Caki2 (cell line): ENCODE data around the gene CPB1. TPM values are rescaled to one million over a fixed set of nuclear protein-coding genes. Genes with fewer than 3 reads are reported as not detected.
"Not testable (repeated sequence)": the region's sequence is repeated elsewhere in the genome, so short reads cannot be mapped to it uniquely, and the experiment has no call there.

Source experiments
- DNase-seq: peaks from one replicate; pipeline ENCODE4 v3.0.0-alpha.2; 2015; ENCODE audit warnings: low read depth
- in situ Hi-C: cut with HindIII; loops from 2 replicates; pipeline ENCODE4 v1.10.0; 2016; ENCODE audit warnings: low sequenced_read_pairs, low pct_unique_long_range_greater_than_20kb, mixed read lengths
- total RNA-seq: library from RNA; depleted of rRNA; stranded (reverse); fragments of >200 nt; shearing (Covaris generic); gene quantifications from 2 replicates; pipeline ENCODE4 v1.2.3, GENCODE V29; 2014; ENCODE audit warnings: low replicate concordance; rRNA removed

The CPB1 gene
- total RNA-seq, result not detected in 2 replicates

DNA sequence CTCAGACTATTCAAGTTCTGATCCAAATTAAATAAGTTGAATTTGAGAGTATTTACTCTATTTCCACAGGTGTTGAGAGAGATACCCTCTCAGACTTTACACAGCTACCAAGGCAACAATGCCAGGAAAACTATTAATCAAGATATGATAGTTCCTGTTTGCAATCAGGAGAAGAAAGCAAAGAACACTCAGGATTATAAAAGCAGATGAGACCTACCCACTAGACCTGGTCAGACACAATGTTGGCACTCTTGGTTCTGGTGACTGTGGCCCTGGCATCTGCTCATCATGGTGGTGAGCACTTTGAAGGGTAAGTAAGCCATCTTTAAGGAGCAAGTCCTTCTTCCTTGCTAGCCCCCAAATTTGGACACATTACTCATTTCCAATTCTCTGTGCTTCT, at the start of gene CPB1:
Gene CPB1 (plus strand): TSS at position 227 of the 400 bp plus-strand sequence. CDS start 13 bp downstream, at position 240.
- DNase-seq, result no peak
- in situ Hi-C loops, result no loop called here

DNA sequence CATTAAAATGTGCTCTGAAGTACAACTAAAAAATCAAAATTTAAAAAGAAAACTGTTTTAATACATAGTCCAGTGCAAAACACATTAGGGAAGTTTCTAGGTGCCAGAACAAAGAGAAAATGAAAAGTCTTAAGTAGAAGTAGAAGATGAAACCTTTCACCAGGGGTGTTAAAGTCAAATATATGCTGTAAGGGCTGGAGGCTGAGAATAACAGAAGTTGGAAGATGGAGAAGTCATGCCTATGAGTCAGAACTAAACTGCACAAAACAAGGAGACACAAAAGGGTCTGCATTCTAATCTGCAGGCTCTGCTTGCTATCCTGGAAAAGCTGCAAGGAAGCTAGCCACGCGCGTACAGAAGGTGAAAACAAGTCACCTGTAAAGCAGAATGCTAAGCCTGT, 48.7 kb upstream of the CPB1 start:
- no peak for DNase-seq
- in situ Hi-C loops, result no loop called here

DNA sequence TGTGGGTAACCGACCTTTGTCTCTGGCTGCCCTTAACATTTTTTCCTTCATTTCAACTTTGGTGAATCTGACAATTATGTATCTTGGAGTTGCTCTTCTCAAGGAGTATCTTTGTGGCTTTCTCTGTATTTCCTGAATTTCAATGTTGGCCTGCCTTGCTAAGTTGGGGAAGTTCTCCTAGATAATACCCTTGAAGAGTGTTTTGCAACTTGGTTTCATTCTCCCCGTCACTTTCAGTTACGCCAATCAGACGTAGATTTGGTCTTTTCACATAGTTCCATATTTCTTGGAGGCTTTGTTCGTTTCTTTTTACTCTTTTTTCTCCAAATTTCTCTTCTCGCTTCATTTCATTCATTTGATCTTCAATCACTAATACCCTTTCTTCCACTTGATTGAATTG, 42.6 kb upstream of the CPB1 start:
- in situ Hi-C loops, DNase-seq: not testable (repeated sequence)

DNA sequence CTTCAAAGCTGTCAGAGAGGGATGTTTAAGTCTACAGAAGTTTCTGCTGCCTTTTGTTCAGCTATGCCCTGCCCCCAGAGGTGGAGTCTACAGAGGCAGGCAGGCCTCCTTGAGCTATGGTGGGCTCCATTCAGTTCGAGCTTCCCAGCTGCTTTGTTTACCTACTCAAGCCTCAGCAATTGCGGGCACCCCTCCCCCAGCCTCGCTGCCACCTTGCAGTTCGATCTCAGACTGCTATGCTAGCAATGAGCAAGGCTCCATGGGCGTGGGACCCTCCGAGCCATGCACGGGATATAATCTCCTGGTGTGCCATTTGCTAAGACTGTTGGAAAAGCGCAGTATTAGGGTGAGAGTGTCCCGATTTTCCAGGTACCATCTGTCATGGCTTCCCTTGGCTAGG, 41.5 kb upstream of the CPB1 start:
- DNase-seq, in situ Hi-C loops: not testable (repeated sequence)

DNA sequence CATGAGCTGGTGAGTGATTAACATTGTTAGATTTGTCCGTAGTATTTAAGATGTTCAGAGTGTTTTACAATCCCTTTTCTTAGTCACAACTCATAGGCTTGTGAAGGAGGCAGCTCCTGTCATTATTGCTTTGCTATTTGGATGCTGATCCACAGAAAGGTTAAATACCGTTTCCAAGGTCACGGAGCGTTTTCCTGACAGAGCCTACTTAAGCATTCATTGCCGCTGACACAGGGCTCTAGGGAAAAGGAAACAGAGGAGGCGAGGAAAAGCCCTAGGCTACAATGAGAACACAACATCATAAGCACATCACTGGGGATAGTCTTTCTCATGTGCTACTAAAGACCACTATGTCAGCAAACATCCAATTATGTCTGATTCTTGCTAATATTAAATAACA, 38.5 kb upstream of the CPB1 start:
- DNase-seq, result no peak
- in situ Hi-C loops, result no loop called here

GRCh38 chr3:148789906-148790305, 37.7 kb upstream of the CPB1 start:
- in situ Hi-C loops, result no loop called here
- DNase-seq, result no peak

GRCh38 chr3:148790370-148790769, 37.2 kb upstream of the CPB1 start:
- no peak for DNase-seq

GRCh38 chr3:148790851-148791735, 36.5 kb upstream of the CPB1 start:
- in situ Hi-C loops, result no loop called here
- DNase-seq, result no peak

More at GRCh38 chr3:148790370-148790769, 37.2 kb upstream of the CPB1 start:
- in situ Hi-C loops, result no loop called here

- in situ Hi-C loops, result no loop called here
- DNase-seq, result no peak
Observed at GRCh38 chr3:148791920-148792319, 35.7 kb upstream of the CPB1 start.

DNA sequence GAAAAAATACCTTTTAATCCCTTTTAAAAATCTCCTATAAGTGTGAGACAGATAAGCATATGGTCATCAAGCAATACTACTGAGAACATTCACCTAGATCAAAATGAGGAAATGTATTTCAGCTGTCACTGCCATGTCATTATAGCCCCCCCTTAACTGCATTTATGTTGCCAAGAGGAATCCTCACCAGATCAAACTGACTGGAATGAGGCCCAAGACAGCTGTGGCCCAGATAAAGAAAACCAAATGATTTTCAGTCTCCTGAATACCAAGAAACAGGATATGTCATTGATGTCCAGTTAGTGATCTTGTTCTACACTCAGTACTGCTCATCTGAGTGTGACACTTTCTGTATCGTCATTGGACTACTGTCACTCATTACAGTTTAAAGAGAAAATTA, 35.1 kb upstream of the CPB1 start:
- in situ Hi-C loops, result no loop called here
- no peak for DNase-seq

DNA sequence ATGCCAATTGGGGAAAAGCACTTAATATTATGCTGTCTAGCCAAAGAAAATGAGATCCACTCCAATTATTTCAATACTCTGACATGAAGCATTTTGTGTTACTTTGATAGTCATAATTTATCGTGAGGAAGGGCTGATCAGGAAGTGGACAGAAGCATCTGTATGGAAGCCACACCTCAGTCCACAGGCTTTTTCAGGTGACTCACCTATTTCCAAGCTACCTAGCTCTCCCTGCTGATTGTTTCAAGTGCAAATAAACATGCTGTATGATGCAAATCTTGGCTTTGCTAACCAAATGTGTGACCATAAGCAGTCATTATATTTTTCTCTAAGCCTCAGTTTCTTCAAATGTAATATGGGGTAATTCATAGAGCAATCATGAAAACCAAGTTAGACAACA, 30.8 kb upstream of the CPB1 start:
- DNase-seq, result no peak
- in situ Hi-C loops, result no loop called here

DNA sequence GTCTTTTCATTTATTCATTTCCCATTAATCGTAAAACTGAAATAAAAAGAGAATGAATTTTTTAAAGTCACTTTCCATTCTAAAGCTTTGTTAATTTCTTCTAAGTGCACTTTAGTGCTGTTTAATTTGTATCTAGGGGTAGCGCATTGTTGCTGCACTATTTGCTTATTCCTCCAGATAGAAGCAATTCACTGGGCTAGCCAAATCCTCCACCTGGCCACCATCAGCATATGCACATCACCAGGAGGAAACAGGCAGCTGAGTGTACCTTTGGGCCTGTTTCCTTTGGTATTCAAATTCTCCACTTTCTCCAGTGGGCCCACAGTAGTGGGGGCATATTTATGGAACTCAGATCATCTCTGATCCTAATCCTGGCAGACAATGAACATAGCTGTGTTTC, 29.8 kb upstream of the CPB1 start:
- in situ Hi-C loops, result no loop called here
- no peak for DNase-seq

GRCh38 chr3:148800414-148800813, 27.2 kb upstream of the CPB1 start:
- DNase-seq, result no peak
- in situ Hi-C loops, result no loop called here

DNA sequence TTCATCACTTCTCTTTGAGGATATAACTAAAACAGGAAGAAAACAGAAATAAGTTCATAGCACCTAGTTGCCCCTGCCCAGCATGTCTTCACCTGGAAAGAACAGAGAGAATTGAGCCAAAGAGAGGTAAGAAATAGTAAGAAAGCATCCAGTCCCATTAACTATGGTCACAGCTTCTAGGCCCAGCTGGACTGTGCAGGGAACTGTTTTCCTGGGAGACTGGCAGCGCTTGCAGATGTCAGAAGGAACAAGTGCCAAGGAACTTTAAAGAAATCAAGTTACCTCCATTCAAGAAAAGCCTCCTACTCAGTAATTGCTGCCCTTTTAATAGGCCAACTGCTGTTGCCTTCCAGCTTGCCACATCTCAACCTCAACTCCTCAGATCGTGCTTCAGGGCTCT, 17.8 kb upstream of the CPB1 start:
- in situ Hi-C loops, result no loop called here
- no peak for DNase-seq

DNA sequence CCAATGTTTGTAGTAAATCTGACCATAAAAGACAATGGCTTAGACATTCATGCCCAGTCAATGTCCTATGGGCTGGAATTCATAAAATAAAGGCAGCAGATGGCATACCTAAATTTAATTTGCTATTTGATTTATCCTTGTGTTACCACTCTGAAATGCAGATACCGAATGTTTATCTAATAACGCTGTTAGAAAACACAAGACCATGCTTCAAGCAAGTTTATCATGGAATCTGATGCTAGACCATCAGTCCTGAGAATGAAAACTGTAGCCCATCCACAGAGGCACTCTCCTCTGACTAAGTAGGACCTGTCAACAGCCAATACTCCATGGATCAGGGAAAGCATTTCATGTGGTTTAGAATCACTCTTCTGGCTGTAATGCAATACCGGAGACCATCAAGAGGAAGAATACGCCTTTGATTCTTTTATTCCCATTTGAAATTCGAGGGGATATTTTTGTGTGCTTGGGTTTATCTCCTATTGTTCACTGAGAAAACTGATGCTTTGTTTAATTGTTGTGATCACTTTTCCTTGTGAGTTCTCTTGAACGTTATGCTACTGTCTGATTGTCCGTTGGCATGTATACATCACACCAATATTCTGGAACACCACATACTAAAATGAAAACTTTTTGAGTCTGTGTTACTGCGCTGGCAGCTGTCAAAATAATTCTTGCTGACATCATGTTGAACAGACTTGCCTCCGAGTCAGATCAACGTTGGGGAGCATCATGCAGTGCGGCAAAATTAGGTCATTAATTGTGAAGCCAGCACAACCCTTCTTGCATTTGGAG, 12.1 kb upstream of the CPB1 start:
- DNase-seq, result no peak
- in situ Hi-C loops, result no loop called here

- in situ Hi-C loops, result no loop called here
- no peak for DNase-seq
Observed at GRCh38 chr3:148816427-148816826, 11.2 kb upstream of the CPB1 start.

DNA sequence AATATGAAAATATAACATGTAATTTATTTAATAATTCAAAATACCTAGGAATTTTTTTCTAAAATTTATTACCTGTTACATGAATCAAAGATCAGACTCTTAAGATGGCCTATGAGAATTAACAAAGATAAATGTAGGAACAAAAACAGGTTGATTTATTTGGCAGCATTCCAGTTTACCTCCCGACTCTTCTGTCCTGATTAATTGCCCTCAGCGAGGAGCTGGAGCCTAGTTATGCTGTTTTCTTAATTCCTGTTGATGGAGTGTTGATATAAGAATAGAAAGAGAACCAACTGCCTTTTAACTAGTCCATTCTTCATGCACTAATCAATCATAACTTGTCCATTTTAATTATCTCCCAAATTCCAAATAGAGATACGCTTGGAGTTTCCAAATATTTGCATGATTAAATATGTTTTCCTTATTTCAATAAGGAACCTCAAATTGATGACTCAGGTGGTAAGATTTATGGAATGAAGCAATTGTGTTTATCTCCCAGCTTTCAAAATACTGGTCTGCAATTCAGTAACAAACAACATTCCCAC, 10.6 kb upstream of the CPB1 start:
- in situ Hi-C loops, result no loop called here
- DNase-seq, result peak; percentile 17

DNA sequence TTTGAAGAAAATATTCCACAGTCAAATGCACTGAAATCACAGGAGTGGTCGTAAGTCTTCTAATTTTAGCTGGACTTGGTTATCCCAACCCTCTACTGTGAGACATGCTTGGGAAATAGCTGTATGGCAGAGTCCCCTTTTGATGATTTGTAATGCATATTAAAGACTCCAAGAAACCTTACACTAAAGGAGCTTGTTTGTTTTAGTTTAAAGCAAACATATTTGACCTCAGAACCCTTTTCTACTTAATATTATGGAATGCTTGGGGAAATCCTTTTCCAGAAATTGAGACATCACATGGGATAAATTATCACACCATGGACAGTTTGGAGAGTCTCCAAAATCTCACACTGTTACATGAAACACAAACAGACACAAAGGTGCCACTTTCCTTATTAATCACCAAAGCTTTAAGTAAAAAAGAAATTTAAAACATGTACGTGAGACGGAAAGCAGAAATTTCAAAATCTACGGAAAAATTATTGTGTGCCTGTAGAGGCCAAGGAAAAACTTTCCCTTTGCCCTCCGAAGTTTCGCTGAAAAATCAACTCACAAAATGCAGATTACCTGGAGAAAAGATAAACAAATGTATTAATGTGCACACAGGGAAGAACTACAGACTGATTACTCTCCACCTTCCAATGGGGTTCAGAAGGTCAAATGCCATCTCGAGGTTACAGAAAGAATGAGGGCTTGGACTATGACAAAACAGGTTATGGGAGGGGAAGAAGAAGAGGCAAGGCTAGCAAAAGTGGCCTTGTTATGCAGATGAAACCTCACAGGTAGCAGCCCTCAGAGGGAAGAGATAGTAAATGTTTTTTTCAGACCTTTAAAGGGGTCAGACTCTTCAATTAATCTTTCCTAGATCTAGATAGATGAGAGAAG, 7.0 kb upstream of the CPB1 start:
- in situ Hi-C loops, result no loop called here
- DNase-seq, result peak; percentile 10
